Peyer's patch (tissue), 4 donors: ENCODE results near the gene ZFP57.

Source experiments
- POLR2A ChIP-seq, 2 donors: fragments of 450-650 bp; IDR thresholded peaks; one replicate each; pipeline ENCODE4 v1.5.1; 2017; ENCODE audit warnings: antibody characterized with exemption in 2 of 2, mild to moderate bottlenecking in 2 of 2, moderate library complexity in 2 of 2
- TF ChIP-seq, protein P1 (sequence below), 6 experiments: fragments of 450-650 bp in 4 of 6; fragments of 200-600 bp in 2 of 6; sonication (generic) in 1 of 6; IDR thresholded peaks; one replicate each; pipeline ENCODE4 v1.5.1; 2017 to 2019; ENCODE audit warnings: antibody characterized with exemption in 6 of 6, mild to moderate bottlenecking in 3 of 6, moderate library complexity in 1 of 6

DNA sequence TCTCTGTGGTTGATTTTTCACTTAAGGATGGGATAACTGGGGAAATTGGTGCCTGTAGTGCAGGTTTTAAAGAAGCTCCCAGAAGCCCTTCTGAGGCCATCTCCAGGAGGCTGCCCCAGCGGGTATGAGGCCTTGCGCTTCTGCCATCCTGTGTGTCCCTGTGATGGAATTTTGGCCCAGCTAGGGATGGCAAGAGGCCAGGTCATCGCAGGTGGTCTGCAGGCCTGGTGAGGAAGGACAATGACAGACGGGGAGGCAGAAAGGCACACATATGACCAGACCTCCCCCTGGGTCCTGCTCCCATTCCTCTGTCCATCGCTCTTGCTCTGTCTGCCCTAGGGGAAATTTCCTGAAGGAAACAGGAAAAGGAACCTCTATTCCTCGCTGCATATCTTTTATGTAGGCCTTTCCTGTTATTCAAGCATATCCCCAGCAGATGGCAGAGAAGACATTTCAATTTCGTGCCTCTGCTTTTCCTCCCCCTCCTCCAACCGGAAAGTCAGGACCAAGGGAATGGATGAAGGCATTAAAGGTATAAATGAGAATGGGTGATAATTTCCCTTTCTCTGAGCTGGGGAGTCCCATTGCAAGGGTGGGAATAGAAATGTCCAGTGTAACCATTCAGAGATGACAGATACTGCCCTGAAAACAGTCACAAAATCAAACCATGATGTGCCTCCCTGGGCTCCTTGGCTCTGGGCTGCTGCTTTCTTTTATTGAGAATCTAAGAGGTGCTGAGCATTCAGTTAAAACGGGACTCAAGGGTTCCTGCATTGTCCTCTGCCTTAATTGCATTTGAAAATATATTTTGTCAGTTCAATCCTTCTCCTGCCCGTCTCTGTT is 24.7 kb upstream of the ZFP57 start:
- TF ChIP-seq POLR2A (IDR thresholded peaks at IDR 0.05): no peak
- TF ChIP-seq, protein P1, sequence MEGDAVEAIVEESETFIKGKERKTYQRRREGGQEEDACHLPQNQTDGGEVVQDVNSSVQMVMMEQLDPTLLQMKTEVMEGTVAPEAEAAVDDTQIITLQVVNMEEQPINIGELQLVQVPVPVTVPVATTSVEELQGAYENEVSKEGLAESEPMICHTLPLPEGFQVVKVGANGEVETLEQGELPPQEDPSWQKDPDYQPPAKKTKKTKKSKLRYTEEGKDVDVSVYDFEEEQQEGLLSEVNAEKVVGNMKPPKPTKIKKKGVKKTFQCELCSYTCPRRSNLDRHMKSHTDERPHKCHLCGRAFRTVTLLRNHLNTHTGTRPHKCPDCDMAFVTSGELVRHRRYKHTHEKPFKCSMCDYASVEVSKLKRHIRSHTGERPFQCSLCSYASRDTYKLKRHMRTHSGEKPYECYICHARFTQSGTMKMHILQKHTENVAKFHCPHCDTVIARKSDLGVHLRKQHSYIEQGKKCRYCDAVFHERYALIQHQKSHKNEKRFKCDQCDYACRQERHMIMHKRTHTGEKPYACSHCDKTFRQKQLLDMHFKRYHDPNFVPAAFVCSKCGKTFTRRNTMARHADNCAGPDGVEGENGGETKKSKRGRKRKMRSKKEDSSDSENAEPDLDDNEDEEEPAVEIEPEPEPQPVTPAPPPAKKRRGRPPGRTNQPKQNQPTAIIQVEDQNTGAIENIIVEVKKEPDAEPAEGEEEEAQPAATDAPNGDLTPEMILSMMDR (IDR thresholded peaks at IDR 0.05): peak; percentile 35 to 92 (median 65)
